Right ventricle myocardium inferior (tissue), 1 donor: ENCODE measurements around the gene IRX2. TPM values are rescaled to one million over a fixed set of nuclear protein-coding genes. Genes with fewer than 3 reads are reported as not detected.

Source experiments
- ATAC-seq: fragments of 200-7000 bp; cut with Tn5 transposase; one replicate; pipeline ENCODE4 v1.9.1; 2020; ENCODE audit warnings: mild to moderate bottlenecking, moderate library complexity
- DNase-seq: peaks from one replicate; pipeline ENCODE4 v3.0.0; 2021; ENCODE audit errors: missing footprints
- intact Hi-C: fragments of 100-400 bp; cut with DNase I; formaldehyde crosslinking; loops from one replicate; pipeline ENCODE4 v1.11.0; 2022
- long read RNA-seq: library from polyadenylated mRNA; unstranded; transcript quantifications from one replicate; pipeline ENCODE4 v2.0.0, GENCODE V29; 2021
- total RNA-seq: library from RNA; stranded (reverse); fragmentation: NEBNext Ultra II Directional; extraction: Animal tissue kit (Norgen Biotek cat#: 25700); gene quantifications from one replicate; pipeline ENCODE4 v1.2.1, GENCODE V29; 2021
- donor health status: DM: no; HTN: yes; CAD: no; lungs with severe emphysema.

Gene IRX2
- 7.3 TPM for total RNA-seq
- long read RNA-seq, partial matches to known transcripts: 2 of 2 reads
- long read RNA-seq, other reads (novel, unspliced or antisense): 0 of 2 reads

GRCh38 chr5:2751592-2752021 is at the start of gene IRX2:
Gene IRX2, minus strand, starts transcription at chr5:2751677. Its CDS starts 264 bp downstream, at chr5:2751413.
- intact Hi-C loops: no loop called here
- peak; percentile 93 for ATAC-seq
- peak; percentile 88 for DNase-seq

GRCh38 chr5:2800035-2800434 is 48.6 kb upstream of the IRX2 start:
- ATAC-seq (no peak), DNase-seq (no peak)
- intact Hi-C loops: no loop called here

- ATAC-seq (no peak), DNase-seq (no peak)
- intact Hi-C loops: no loop called here
Measured at GRCh38 chr5:2797981-2798380, 46.5 kb upstream of the IRX2 start.

GRCh38 chr5:2797160-2797559 is 45.7 kb upstream of the IRX2 start:
- ATAC-seq (no peak), DNase-seq (no peak)
- intact Hi-C loops: no loop called here

- DNase-seq (no peak), ATAC-seq (no peak)
- intact Hi-C loops: no loop called here
Measured at GRCh38 chr5:2783223-2783622, 31.7 kb upstream of the IRX2 start.

- intact Hi-C loops: no loop called here
- DNase-seq: no peak
- ATAC-seq: no peak
Measured at GRCh38 chr5:2782658-2783057, 31.2 kb upstream of the IRX2 start.

GRCh38 chr5:2780421-2781171 is 29.1 kb upstream of the IRX2 start:
- no peak for DNase-seq
- intact Hi-C loops: no loop called here
- ATAC-seq: no peak

GRCh38 chr5:2779459-2779858 is 28.0 kb upstream of the IRX2 start:
- no peak for DNase-seq
- intact Hi-C loops: no loop called here
- ATAC-seq: no peak

GRCh38 chr5:2776337-2777302 is 25.1 kb upstream of the IRX2 start:
- DNase-seq: no peak
- intact Hi-C loops: no loop called here
- ATAC-seq: no peak

GRCh38 chr5:2773327-2773726 is 21.9 kb upstream of the IRX2 start:
- ATAC-seq (no peak), DNase-seq (no peak)
- intact Hi-C loops: no loop called here

- ATAC-seq (no peak), DNase-seq (no peak)
- intact Hi-C loops: no loop called here
Measured at GRCh38 chr5:2767089-2767488, 15.6 kb upstream of the IRX2 start.

GRCh38 chr5:2764581-2764980 is 13.1 kb upstream of the IRX2 start:
- DNase-seq: no peak
- no peak for ATAC-seq
- intact Hi-C loops: no loop called here

GRCh38 chr5:2763533-2763794 is 12.0 kb upstream of the IRX2 start:
- intact Hi-C loops: no loop called here

GRCh38 chr5:2762744-2763532 is 11.5 kb upstream of the IRX2 start:
- intact Hi-C loops: no loop called here
- ATAC-seq (no peak), DNase-seq (no peak)

More at GRCh38 chr5:2763533-2763794, 12.0 kb upstream of the IRX2 start:
- DNase-seq (no peak), ATAC-seq (no peak)

- intact Hi-C loops: no loop called here
- DNase-seq (no peak), ATAC-seq (no peak)
Measured at GRCh38 chr5:2761921-2762488, 10.5 kb upstream of the IRX2 start.

GRCh38 chr5:2759696-2760461 is 8.4 kb upstream of the IRX2 start:
- ATAC-seq (no peak), DNase-seq (no peak)
- intact Hi-C loops: no loop called here

- ATAC-seq: no peak
- intact Hi-C loops: no loop called here
Measured at GRCh38 chr5:2759091-2759490, 7.6 kb upstream of the IRX2 start.

GRCh38 chr5:2758632-2759031 is 7.2 kb upstream of the IRX2 start:
- DNase-seq (no peak), ATAC-seq (no peak)
- intact Hi-C loops: no loop called here

More at GRCh38 chr5:2759091-2759490, 7.6 kb upstream of the IRX2 start:
- DNase-seq: no peak
